ENCODE data around the gene MED22. TPM values are rescaled to one million over a fixed set of nuclear protein-coding genes. Genes with fewer than 3 reads are reported as not detected.
"Not testable (repeated sequence)": the region's sequence is repeated elsewhere in the genome, so short reads cannot be mapped to it uniquely, and the experiment has no call there.

Gene MED22
- polyA plus RNA-seq, 3 donors: 6.8 to 27.7 (median 9.6) TPM

DNA sequence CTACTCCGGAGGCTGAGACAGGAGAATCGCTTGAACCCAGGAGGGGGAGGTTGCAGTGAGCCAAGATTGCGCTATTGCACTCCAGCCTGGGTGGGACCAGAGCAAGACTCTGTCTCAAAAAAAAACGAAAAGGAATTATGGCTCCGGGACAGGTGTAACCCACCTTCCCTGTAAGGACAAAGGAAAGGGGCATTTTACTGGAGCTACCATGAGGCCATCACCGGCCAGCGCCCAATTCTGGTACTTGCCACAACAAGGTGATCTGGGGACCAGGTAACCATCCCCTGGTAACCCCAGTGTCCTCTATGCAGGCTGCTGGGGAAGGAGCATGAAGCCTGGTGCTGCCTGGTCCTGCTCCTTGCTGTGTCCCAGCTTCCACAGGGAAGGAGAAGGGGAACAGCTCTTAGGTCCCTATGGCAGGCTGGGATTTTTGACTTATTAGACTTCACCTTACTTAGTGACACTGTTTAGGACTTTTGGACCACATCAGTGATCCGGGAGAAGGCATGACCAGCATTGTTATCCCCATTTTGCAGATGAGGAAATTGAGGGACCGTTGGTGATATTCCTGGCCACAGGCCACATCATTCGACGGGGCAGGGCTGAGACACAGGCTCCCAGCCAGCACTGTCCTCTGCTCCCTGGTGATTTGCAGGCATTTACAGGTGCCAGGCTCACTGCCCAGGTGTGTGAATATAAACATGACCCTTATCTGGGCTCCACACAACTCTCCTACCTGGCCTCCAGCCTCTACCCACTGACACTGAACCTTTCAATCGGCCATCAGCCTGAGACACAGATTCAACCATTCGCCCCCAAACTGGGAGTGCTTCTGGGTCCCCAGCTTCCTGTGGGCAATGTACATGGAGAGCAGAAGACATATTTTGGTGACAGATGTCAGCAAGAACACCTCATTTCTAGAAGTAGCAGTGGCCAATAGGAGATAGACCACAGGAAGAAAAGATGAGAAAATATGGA is 46.4 kb downstream of the MED22 start:
- Histone ChIP-seq H3K79me2 (ENCODE audit: insufficient read depth, low read length) (no peaks in the 10 kb centered on the region), H3K4me3 (replicated peaks in 1 of 3; ENCODE audit: low read depth in 2 of 3, low read length in 3 of 3) (no peak overlapping the region)

DNA sequence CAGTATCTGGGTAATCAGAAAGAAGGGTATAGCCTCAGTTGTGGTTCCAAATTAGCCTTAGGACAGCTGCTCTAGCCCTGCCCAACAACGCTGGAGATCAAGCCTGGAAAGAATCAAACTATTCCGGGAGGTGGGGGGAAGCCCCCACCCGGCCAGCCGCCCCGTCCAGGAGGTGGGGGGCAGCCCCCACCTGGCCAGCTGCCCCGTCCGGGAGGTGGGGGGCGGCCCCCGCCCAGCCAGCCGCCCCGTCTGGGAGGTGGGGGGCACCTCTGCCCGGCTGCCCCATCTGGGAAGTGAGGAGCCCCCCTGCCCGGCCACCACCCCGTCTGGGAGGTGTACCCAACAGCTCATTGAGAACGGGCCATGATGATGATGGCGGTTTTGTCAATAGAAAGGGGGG is 47.9 kb downstream of the MED22 start:
- intact Hi-C loops (cut with micrococcal nuclease); H3K27me3 ChIP-seq (ENCODE audit: control insufficient read depth in 2 of 2, insufficient read depth in 2 of 2, low read length in 2 of 2); H3K4me1 ChIP-seq (ENCODE audit: control insufficient read depth in 1 of 2, insufficient read depth in 2 of 2, low read length in 2 of 2); DNase-seq; H3K4me3 ChIP-seq (replicated peaks in 1 of 3; ENCODE audit: low read depth in 2 of 3, low read length in 3 of 3); H2AFZ ChIP-seq (ENCODE audit: insufficient read depth, low read depth, low read length, poor library complexity, severe bottlenecking); H3K36me3 Mint-ChIP-seq; H4K20me1 ChIP-seq (ENCODE audit: insufficient read depth, low read length); H3K27ac ChIP-seq (ENCODE audit: low read depth in 1 of 2, low read length in 2 of 2); H3K27ac Mint-ChIP-seq; H3K4me2 ChIP-seq (replicated peaks; ENCODE audit: extremely low read depth, low read length, poor library complexity, severe bottlenecking); H3K79me2 ChIP-seq (ENCODE audit: insufficient read depth, low read length); H3K4me1 Mint-ChIP-seq; H3K36me3 ChIP-seq (replicated peaks in 1 of 2; ENCODE audit: control insufficient read depth in 1 of 2, insufficient read depth in 2 of 2, low read length in 2 of 2); H3K9me3 ChIP-seq (replicated peaks in 1 of 2; ENCODE audit: control insufficient read depth in 1 of 2, insufficient read depth in 1 of 2, low read length in 2 of 2); H3K4me3 Mint-ChIP-seq; H3K9ac ChIP-seq (ENCODE audit: insufficient read depth, low read length, poor library complexity, severe bottlenecking): not testable (repeated sequence)
- Mint-ChIP-seq H3K27me3 (ENCODE audit: low read depth in 3 of 3) (peaks cover 9 to 15% (median 11%) of the 10 kb centered on the region in 3 donors), H3K9me3 (peaks cover 0 to 10% (median 0%) of the 10 kb centered on the region in 7 donors)
- WGBS (ENCODE audit: insufficient coverage): 95% methylated on average over 4 of the region's 16 CpGs

More for the DNA sequence above, 46.4 kb downstream of the MED22 start:
- Histone ChIP-seq H3K36me3 (replicated peaks in 1 of 2; ENCODE audit: control insufficient read depth in 1 of 2, insufficient read depth in 2 of 2, low read length in 2 of 2) (no peaks in the 10 kb centered on the region), H3K4me2 (replicated peaks; ENCODE audit: extremely low read depth, low read length, poor library complexity, severe bottlenecking) (no peak overlapping the region), H3K27me3 (ENCODE audit: control insufficient read depth in 2 of 2, insufficient read depth in 2 of 2, low read length in 2 of 2) (no peaks in the 10 kb centered on the region), H3K9me3 (replicated peaks in 1 of 2; ENCODE audit: control insufficient read depth in 1 of 2, insufficient read depth in 1 of 2, low read length in 2 of 2) (no peaks in the 10 kb centered on the region), H3K27ac (ENCODE audit: low read depth in 1 of 2, low read length in 2 of 2) (no peak overlapping the region), H3K4me1 (ENCODE audit: control insufficient read depth in 1 of 2, insufficient read depth in 2 of 2, low read length in 2 of 2) (no peaks in the 10 kb centered on the region), H2AFZ (ENCODE audit: insufficient read depth, low read depth, low read length, poor library complexity, severe bottlenecking) (no peak overlapping the region), H3K9ac (ENCODE audit: insufficient read depth, low read length, poor library complexity, severe bottlenecking) (no peak overlapping the region), H4K20me1 (ENCODE audit: insufficient read depth, low read length) (no peaks in the 10 kb centered on the region)
- Mint-ChIP-seq H3K4me1 (no peaks in the 10 kb centered on the region), H3K9me3 (peaks cover 0 to 4% (median 0%) of the 10 kb centered on the region in 7 donors), H3K36me3 (no peaks in the 10 kb centered on the region), H3K27ac (peak overlapping the region in 1 of 7 donors; percentile 19), H3K27me3 (ENCODE audit: low read depth in 3 of 3) (peaks cover 9 to 16% (median 11%) of the 10 kb centered on the region in 3 donors), H3K4me3 (no peak overlapping the region)
- intact Hi-C loops (cut with micrococcal nuclease): no loop called here
- TF ChIP-seq, protein P1, sequence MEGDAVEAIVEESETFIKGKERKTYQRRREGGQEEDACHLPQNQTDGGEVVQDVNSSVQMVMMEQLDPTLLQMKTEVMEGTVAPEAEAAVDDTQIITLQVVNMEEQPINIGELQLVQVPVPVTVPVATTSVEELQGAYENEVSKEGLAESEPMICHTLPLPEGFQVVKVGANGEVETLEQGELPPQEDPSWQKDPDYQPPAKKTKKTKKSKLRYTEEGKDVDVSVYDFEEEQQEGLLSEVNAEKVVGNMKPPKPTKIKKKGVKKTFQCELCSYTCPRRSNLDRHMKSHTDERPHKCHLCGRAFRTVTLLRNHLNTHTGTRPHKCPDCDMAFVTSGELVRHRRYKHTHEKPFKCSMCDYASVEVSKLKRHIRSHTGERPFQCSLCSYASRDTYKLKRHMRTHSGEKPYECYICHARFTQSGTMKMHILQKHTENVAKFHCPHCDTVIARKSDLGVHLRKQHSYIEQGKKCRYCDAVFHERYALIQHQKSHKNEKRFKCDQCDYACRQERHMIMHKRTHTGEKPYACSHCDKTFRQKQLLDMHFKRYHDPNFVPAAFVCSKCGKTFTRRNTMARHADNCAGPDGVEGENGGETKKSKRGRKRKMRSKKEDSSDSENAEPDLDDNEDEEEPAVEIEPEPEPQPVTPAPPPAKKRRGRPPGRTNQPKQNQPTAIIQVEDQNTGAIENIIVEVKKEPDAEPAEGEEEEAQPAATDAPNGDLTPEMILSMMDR (IDR thresholded peaks at IDR 0.05): no peak
- no peak for DNase-seq
- WGBS (ENCODE audit: insufficient coverage): 91% methylated on average over 10 of the region's 13 CpGs
